GM18502 (cell line): ENCODE results near the gene ZNF839.

Source experiments
- ATAC-seq: cut with Tn5 transposase; IDR thresholded peaks from one replicate; pipeline ENCODE4 v1.9.1; 2021; ENCODE audit warnings: mild to moderate bottlenecking; ENCODE audit not compliant: unreplicated experiment, poor library complexity

The ZNF839 gene

GRCh38 chr14:102370305-102370809 is 50.8 kb downstream of the ZNF839 start:
- no peak for ATAC-seq

GRCh38 chr14:102371361-102371760 is 51.8 kb downstream of the ZNF839 start:
- ATAC-seq: no peak

- ATAC-seq: no peak
Observed at GRCh38 chr14:102373110-102373509, 53.6 kb downstream of the ZNF839 start.

- no peak for ATAC-seq
Observed at GRCh38 chr14:102374264-102374663, 54.7 kb downstream of the ZNF839 start.

GRCh38 chr14:102375119-102375518 is 55.6 kb downstream of the ZNF839 start:
- ATAC-seq: no peak

- ATAC-seq: no peak
Observed at GRCh38 chr14:102377696-102378095, 58.1 kb downstream of the ZNF839 start.

GRCh38 chr14:102378830-102379229 is 59.3 kb downstream of the ZNF839 start:
- no peak for ATAC-seq

- ATAC-seq: no peak
Observed at GRCh38 chr14:102387086-102387485, 67.5 kb downstream of the ZNF839 start.

- ATAC-seq: no peak
Observed at GRCh38 chr14:102389246-102389645, 69.7 kb downstream of the ZNF839 start.

GRCh38 chr14:102390064-102390855 is 70.7 kb downstream of the ZNF839 start:
- no peak for ATAC-seq
